Ovary (tissue), 9 donors: Measurements from ENCODE around the gene FANCD2OS. TPM values are rescaled to one million over a fixed set of nuclear protein-coding genes. Genes with fewer than 3 reads are reported as not detected.

Experiments
- DNase-seq, 5 donors: peaks; one replicate each; pipeline ENCODE4 v3.0.0-alpha.2; 2019 to 2020
- H3K27ac ChIP-seq, 2 donors: fragments of 200-600 bp; one replicate each; pipeline versions ENCODE4 v1.5.1 to v1.8.0; 2019 to 2022
- H3K27me3 ChIP-seq: fragments of 200-600 bp; one replicate; pipeline ENCODE4 v1.8.0; 2022
- H3K36me3 ChIP-seq: fragments of 200-600 bp; sonication (generic); one replicate; pipeline ENCODE4 v1.5.1; 2019
- H3K4me1 ChIP-seq: one replicate; pipeline ENCODE4 v1.8.1; 2013; ENCODE audit warnings: mild to moderate bottlenecking, moderate library complexity; ENCODE audit not compliant: insufficient read depth
- H3K4me3 ChIP-seq: fragments of 200-600 bp; sonication (generic); one replicate; pipeline ENCODE4 v1.5.1; 2017
- H3K9me3 ChIP-seq, 2 donors: fragments of 200-600 bp in 1 of 2; sonication (generic) in 1 of 2; one replicate each; pipeline versions ENCODE4 v1.5.1 to v1.8.1; 2013 to 2019; ENCODE audit warnings: mild to moderate bottlenecking in 1 of 2, moderate library complexity in 1 of 2
- CTCF ChIP-seq, 3 donors: fragments of 450-650 bp in 2 of 3; fragments of 200-600 bp in 1 of 3; IDR thresholded peaks; one replicate each; pipeline versions ENCODE4 v1.5.1 to v1.8.0; 2016 to 2022; ENCODE audit warnings: antibody characterized with exemption in 3 of 3, mild to moderate bottlenecking in 1 of 3
- EP300 ChIP-seq: sonication (generic); formaldehyde crosslinking; IDR thresholded peaks from one replicate; pipeline ENCODE4 v1.6.1; 2017; ENCODE audit warnings: antibody characterized with exemption
- POLR2A ChIP-seq: fragments of 450-650 bp; IDR thresholded peaks from one replicate; pipeline ENCODE4 v1.6.1; 2017; ENCODE audit warnings: antibody characterized with exemption, mild to moderate bottlenecking, moderate library complexity
- WGBS, 3 donors: extraction: QIAGEN DNeasy Blood & Tissue Kit in 1 of 3; methylation state at CpG; one replicate each; pipeline versions ENCODE4 v1.1.5 to v1.1.7; 2013 to 2017; 5-methylcytosine and 5-hydroxymethylcytosine counted together
- intact Hi-C, 4 donors: fragments of 100-400 bp; cut with DNase I; formaldehyde crosslinking; loops; one replicate each; pipeline versions ENCODE4 v1.11.0 to v1.15.1; 2022 to 2023
- polyA plus RNA-seq, 2 donors: library from polyadenylated mRNA; stranded (reverse); fragments of 200-250 nt in 1 of 2; fragments of 350-450 nt in 1 of 2; fragmentation: Illumina TruSeq in 1 of 2; extraction: RNeasy Lipid Tissue Mini Kit (QIAGEN cat#74804) in 1 of 2; gene quantifications; one replicate each; pipeline ENCODE4 v1.2.3, GENCODE V29; 2013 to 2014
- total RNA-seq, 7 donors: library from RNA; depleted of rRNA in 2 of 7; stranded (reverse); fragments of >200 nt in 2 of 7; fragmentation: NEBNext Ultra II Directional in 3 of 7; extraction: Animal tissue kit (Norgen Biotek cat#: 25700) in 3 of 7; gene quantifications; one replicate each; pipeline versions ENCODE4 v1.1.0 to v1.2.4, GENCODE V29; 2016 to 2023
- donor health status: DM: no; HTN: no; CAD: no; lungs with moderate emphysema.
- donor health status: DM: no; HTN: no; CAD: no.
- donor health status: Bipolar disorder and iron deficiency.
- donor health status: DM: yes; HTN: yes; CAD: no.
- donor health status: DM: no; HTN: no; CAD: no.
- donor health status: DM: yes; HTN: yes; CAD: no.

Gene FANCD2OS
- total and polyA plus RNA-seq, 9 donors = not detected

- WGBS, 3 donors = 96 to 97% (median 96%) methylated on average over 4 of the region's 4 CpGs
- H3K4me1 ChIP-seq = no peaks in the 10 kb centered on the region
- no peak overlapping the region for H3K27ac ChIP-seq
- no peak for DNase-seq
- H3K27me3 ChIP-seq = no peaks in the 10 kb centered on the region
- no peak overlapping the region for H3K4me3 ChIP-seq
- TF ChIP-seq POLR2A (no peak), EP300 (no peak), CTCF (IDR thresholded peaks at IDR 0.05) (no peak)
- H3K9me3 ChIP-seq = no peaks in the 10 kb centered on the region
- intact Hi-C loops = no loop called here
- no peaks in the 10 kb centered on the region for H3K36me3 ChIP-seq
These were observed 53.0 kb downstream of the FANCD2OS start for GRCh38 chr3:10055097-10055496.

Other genes starting within 250 kb of the FANCD2OS start
- gene CIDEC, start 228.0 kb downstream of the FANCD2OS start, total RNA-seq = 1 to 10 TPM in 2 of 7 donors, under 1 TPM in 1, not detected in 4; 0.23 to 3.0 (median 1.2) TPM
- gene CIDEC, start 228.0 kb downstream of the FANCD2OS start, polyA plus RNA-seq = 1 to 10 TPM in 1 of 2 donors, not detected in 1; 1.4 TPM
- gene JAGN1, start 217.6 kb downstream of the FANCD2OS start, total RNA-seq = 10 to 100 TPM; 25.7 to 39.9 (median 31.6) TPM
- gene JAGN1, start 217.6 kb downstream of the FANCD2OS start, polyA plus RNA-seq = 10 to 100 TPM; 36.2 to 54.0 TPM
- gene IL17RE, start 205.4 kb downstream of the FANCD2OS start, total RNA-seq = 1 to 10 TPM in 6 of 7 donors, under 1 TPM in 1; 0.48 to 3.6 (median 1.3) TPM
- gene IL17RE, start 205.4 kb downstream of the FANCD2OS start, polyA plus RNA-seq = 1 to 10 TPM; 1.1 to 2.0 TPM
- 10 to 100 TPM; 24.0 to 46.5 (median 37.4) TPM for gene IL17RC, start 191.2 kb downstream of the FANCD2OS start, total RNA-seq
- 10 to 100 TPM; 14.2 to 34.1 TPM for gene IL17RC, start 191.2 kb downstream of the FANCD2OS start, polyA plus RNA-seq
- 10 to 100 TPM; 11.2 to 35.2 (median 29.0) TPM for gene CRELD1, start 174.4 kb downstream of the FANCD2OS start, total RNA-seq
- 10 to 100 TPM; 18.3 to 31.8 TPM for gene CRELD1, start 174.4 kb downstream of the FANCD2OS start, polyA plus RNA-seq
- gene PRRT3, start 155.8 kb downstream of the FANCD2OS start, total RNA-seq = 1 to 10 TPM; 1.4 to 6.0 (median 2.6) TPM
- gene PRRT3, start 155.8 kb downstream of the FANCD2OS start, polyA plus RNA-seq = 1 to 10 TPM; 1.0 TPM
- 10 to 100 TPM; 21.3 to 45.2 (median 28.4) TPM for gene EMC3, start 121.4 kb downstream of the FANCD2OS start, total RNA-seq
- gene EMC3, start 121.4 kb downstream of the FANCD2OS start, polyA plus RNA-seq = 100 to 1,000 TPM in 1 of 2 donors, 10 to 100 TPM in 1; 46.0 to 108 TPM
- gene FANCD2, start 81.8 kb downstream of the FANCD2OS start, total RNA-seq = 1 to 10 TPM; 2.0 to 4.1 (median 3.4) TPM
- gene FANCD2, start 81.8 kb downstream of the FANCD2OS start, polyA plus RNA-seq = 1 to 10 TPM; 2.4 to 4.3 TPM
- 100 to 1,000 TPM in 5 of 7 donors, 10 to 100 TPM in 2; 69.7 to 130 (median 123) TPM for gene BRK1, start 7.4 kb upstream of the FANCD2OS start, total RNA-seq
- gene BRK1, start 7.4 kb upstream of the FANCD2OS start, polyA plus RNA-seq = 100 to 1,000 TPM; 178 to 292 TPM
- gene VHL, start 33.5 kb upstream of the FANCD2OS start, total RNA-seq = 10 to 100 TPM; 22.5 to 36.0 (median 32.9) TPM
- gene VHL, start 33.5 kb upstream of the FANCD2OS start, polyA plus RNA-seq = 10 to 100 TPM; 24.2 to 55.2 TPM
- gene IRAK2, start 56.7 kb upstream of the FANCD2OS start, total RNA-seq = 1 to 10 TPM; 1.4 to 1.8 (median 1.5) TPM
- 1 to 10 TPM; 1.1 to 2.3 TPM for gene IRAK2, start 56.7 kb upstream of the FANCD2OS start, polyA plus RNA-seq
- 10 to 100 TPM; 17.3 to 46.4 (median 41.2) TPM for gene TATDN2, start 140.2 kb upstream of the FANCD2OS start, total RNA-seq
- gene TATDN2, start 140.2 kb upstream of the FANCD2OS start, polyA plus RNA-seq = 10 to 100 TPM; 25.3 to 29.4 TPM
- 1 to 10 TPM in 5 of 7 donors, under 1 TPM in 2; 0.24 to 2.4 (median 1.7) TPM for gene GHRL, start 184.7 kb upstream of the FANCD2OS start, total RNA-seq
- gene GHRL, start 184.7 kb upstream of the FANCD2OS start, polyA plus RNA-seq = under 1 TPM; 0.23 to 0.34 TPM
- 10 to 100 TPM; 48.8 to 93.6 (median 74.5) TPM for gene SEC13, start 212.9 kb upstream of the FANCD2OS start, total RNA-seq
- 10 to 100 TPM; 47.6 to 75.5 TPM for gene SEC13, start 212.9 kb upstream of the FANCD2OS start, polyA plus RNA-seq